Measurements from ENCODE around the gene SLC25A27. TPM values are rescaled to one million over a fixed set of nuclear protein-coding genes. Genes with fewer than 3 reads are reported as not detected.

Gene SLC25A27
- polyA plus RNA-seq, 1 donor (not counting 4 experiments of a cell fraction or from before 2014, with no cell fraction given): 10.4 TPM

DNA sequence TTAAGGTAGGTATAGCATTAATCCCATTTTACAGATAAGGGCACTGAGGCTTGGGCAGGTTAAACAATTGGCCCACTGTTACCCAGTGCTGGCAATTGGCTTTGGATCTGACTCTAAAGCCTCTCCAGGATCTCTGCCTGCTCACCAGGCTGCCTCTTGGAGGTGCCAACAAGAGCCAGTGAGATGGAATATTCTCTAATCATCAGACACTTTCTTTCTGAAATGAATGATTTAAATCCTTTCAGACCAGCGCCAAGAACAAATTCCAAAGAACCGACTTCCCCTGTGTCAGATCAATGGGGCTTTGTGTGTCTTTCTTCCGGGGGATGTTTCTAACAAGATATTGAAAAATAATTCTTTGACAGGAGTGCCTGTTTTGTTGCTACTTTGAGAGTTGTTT is 23.8 kb upstream of the SLC25A27 start:
- H3K4me3 ChIP-seq (ENCODE audit: control insufficient read depth in 2 of 3, extremely low read depth in 1 of 3, insufficient read depth in 2 of 3, low read depth in 1 of 3, low read length in 3 of 3): no peak overlapping the region
- no peaks in the 10 kb centered on the region for H3K4me1 ChIP-seq (ENCODE audit: control insufficient read depth, extremely low read depth, insufficient read depth, low read length)
- no peaks in the 10 kb centered on the region for H3K9me1 ChIP-seq (ENCODE audit: control insufficient read depth, extremely low read depth, insufficient read depth, low read length)
- TF ChIP-seq EZH2 (IDR thresholded peaks at IDR 0.05; ENCODE audit: low read length): no peak
- TF ChIP-seq, protein P1, sequence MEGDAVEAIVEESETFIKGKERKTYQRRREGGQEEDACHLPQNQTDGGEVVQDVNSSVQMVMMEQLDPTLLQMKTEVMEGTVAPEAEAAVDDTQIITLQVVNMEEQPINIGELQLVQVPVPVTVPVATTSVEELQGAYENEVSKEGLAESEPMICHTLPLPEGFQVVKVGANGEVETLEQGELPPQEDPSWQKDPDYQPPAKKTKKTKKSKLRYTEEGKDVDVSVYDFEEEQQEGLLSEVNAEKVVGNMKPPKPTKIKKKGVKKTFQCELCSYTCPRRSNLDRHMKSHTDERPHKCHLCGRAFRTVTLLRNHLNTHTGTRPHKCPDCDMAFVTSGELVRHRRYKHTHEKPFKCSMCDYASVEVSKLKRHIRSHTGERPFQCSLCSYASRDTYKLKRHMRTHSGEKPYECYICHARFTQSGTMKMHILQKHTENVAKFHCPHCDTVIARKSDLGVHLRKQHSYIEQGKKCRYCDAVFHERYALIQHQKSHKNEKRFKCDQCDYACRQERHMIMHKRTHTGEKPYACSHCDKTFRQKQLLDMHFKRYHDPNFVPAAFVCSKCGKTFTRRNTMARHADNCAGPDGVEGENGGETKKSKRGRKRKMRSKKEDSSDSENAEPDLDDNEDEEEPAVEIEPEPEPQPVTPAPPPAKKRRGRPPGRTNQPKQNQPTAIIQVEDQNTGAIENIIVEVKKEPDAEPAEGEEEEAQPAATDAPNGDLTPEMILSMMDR (optimal IDR thresholded peaks at IDR 0.05 in 1 of 3, IDR thresholded peaks at IDR 0.05 in 1 of 3, conservative IDR thresholded peaks at IDR 0.05 in 1 of 3; ENCODE audit: extremely low read depth in 1 of 3, insufficient read depth in 2 of 3, low read length in 3 of 3): no peak
- DNase-seq (ENCODE audit: low read depth, low spot score) (no peak), FAIRE-seq (no peak)
- H3K27ac ChIP-seq (ENCODE audit: control insufficient read depth, insufficient read depth, low read length): no peak overlapping the region
- H3K4me2 ChIP-seq (ENCODE audit: control insufficient read depth, extremely low read depth, insufficient read depth, low read depth, low read length): no peak overlapping the region
- H4K20me1 ChIP-seq (ENCODE audit: control insufficient read depth, extremely low read depth, insufficient read depth, low read length): no peaks in the 10 kb centered on the region
- H3K9me3 ChIP-seq (ENCODE audit: control insufficient read depth, low read depth, low read length): no peaks in the 10 kb centered on the region
- H3K79me2 ChIP-seq (ENCODE audit: control insufficient read depth, insufficient read depth, low read length): no peaks in the 10 kb centered on the region
- H3K36me3 ChIP-seq (ENCODE audit: control insufficient read depth in 2 of 2, extremely low read depth in 1 of 2, insufficient read depth in 2 of 2, low read length in 2 of 2): no peaks in the 10 kb centered on the region
- H3K27me3 ChIP-seq (ENCODE audit: control insufficient read depth, extremely low read depth, insufficient read depth, low read length): no peaks in the 10 kb centered on the region
- dilution Hi-C loops (cut with MboI; ENCODE audit: extremely low pct_ligation_motif_present, low sequenced_read_pairs): no loop called here
- no peak overlapping the region for H3K9ac ChIP-seq (ENCODE audit: control insufficient read depth, extremely low read depth, insufficient read depth, low read length)
- no peak overlapping the region for H2AFZ ChIP-seq (ENCODE audit: control insufficient read depth, low read length)

DNA sequence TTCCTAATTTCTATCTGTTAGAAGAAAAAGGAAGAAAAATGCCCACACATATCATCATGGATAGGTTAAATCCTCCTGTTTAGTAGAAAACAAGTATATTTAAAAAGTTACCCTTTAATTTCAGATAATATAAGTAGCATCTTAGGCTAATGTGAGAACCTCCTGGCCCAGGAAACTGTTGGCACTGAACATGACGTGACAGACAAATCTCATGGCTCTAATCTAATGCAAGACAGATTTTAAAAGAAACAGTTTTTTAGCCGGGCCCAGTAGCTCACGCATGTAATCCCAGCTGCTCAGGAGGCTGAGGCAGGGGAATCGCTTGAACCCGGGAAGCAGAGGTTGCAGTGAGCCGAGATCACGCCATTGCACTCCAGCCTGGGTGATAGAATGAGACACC is 23.1 kb upstream of the SLC25A27 start:
- H3K9me1 ChIP-seq (ENCODE audit: control insufficient read depth, extremely low read depth, insufficient read depth, low read length): no peaks in the 10 kb centered on the region
- H2AFZ ChIP-seq (ENCODE audit: control insufficient read depth, low read length): no peak overlapping the region
- H3K79me2 ChIP-seq (ENCODE audit: control insufficient read depth, insufficient read depth, low read length): no peaks in the 10 kb centered on the region
- no peaks in the 10 kb centered on the region for H3K36me3 ChIP-seq (ENCODE audit: control insufficient read depth in 2 of 2, extremely low read depth in 1 of 2, insufficient read depth in 2 of 2, low read length in 2 of 2)
- no peaks in the 10 kb centered on the region for H3K27me3 ChIP-seq (ENCODE audit: control insufficient read depth, extremely low read depth, insufficient read depth, low read length)
- FAIRE-seq (no peak), DNase-seq (ENCODE audit: low read depth, low spot score) (no peak)
- H3K4me1 ChIP-seq (ENCODE audit: control insufficient read depth, extremely low read depth, insufficient read depth, low read length): no peaks in the 10 kb centered on the region
- no peaks in the 10 kb centered on the region for H3K9me3 ChIP-seq (ENCODE audit: control insufficient read depth, low read depth, low read length)
- H4K20me1 ChIP-seq (ENCODE audit: control insufficient read depth, extremely low read depth, insufficient read depth, low read length): no peaks in the 10 kb centered on the region
- no peak overlapping the region for H3K27ac ChIP-seq (ENCODE audit: control insufficient read depth, insufficient read depth, low read length)
- H3K4me2 ChIP-seq (ENCODE audit: control insufficient read depth, extremely low read depth, insufficient read depth, low read depth, low read length): no peak overlapping the region
- no peak overlapping the region for H3K9ac ChIP-seq (ENCODE audit: control insufficient read depth, extremely low read depth, insufficient read depth, low read length)
- no peak overlapping the region for H3K4me3 ChIP-seq (ENCODE audit: control insufficient read depth in 2 of 3, extremely low read depth in 1 of 3, insufficient read depth in 2 of 3, low read depth in 1 of 3, low read length in 3 of 3)
- TF ChIP-seq, protein P1 (optimal IDR thresholded peaks at IDR 0.05 in 1 of 3, IDR thresholded peaks at IDR 0.05 in 1 of 3, conservative IDR thresholded peaks at IDR 0.05 in 1 of 3; ENCODE audit: extremely low read depth in 1 of 3, insufficient read depth in 2 of 3, low read length in 3 of 3): no peak
- no peak for TF ChIP-seq EZH2 (IDR thresholded peaks at IDR 0.05; ENCODE audit: low read length)
- dilution Hi-C loops (cut with MboI; ENCODE audit: extremely low pct_ligation_motif_present, low sequenced_read_pairs): no loop called here

Data from keratinocyte (primary cell).